Peyer's patch (tissue), 4 donors: ENCODE results near the gene PMM2.

Experiments
- POLR2A ChIP-seq, 2 donors: fragments of 450-650 bp; IDR thresholded peaks; one replicate each; pipeline ENCODE4 v1.5.1; 2017; ENCODE audit warnings: antibody characterized with exemption in 2 of 2, mild to moderate bottlenecking in 2 of 2, moderate library complexity in 2 of 2
- TF ChIP-seq, protein P1 (sequence below), 6 experiments: fragments of 450-650 bp in 4 of 6; fragments of 200-600 bp in 2 of 6; sonication (generic) in 1 of 6; IDR thresholded peaks; one replicate each; pipeline ENCODE4 v1.5.1; 2017 to 2019; ENCODE audit warnings: antibody characterized with exemption in 6 of 6, mild to moderate bottlenecking in 3 of 6, moderate library complexity in 1 of 6

DNA sequence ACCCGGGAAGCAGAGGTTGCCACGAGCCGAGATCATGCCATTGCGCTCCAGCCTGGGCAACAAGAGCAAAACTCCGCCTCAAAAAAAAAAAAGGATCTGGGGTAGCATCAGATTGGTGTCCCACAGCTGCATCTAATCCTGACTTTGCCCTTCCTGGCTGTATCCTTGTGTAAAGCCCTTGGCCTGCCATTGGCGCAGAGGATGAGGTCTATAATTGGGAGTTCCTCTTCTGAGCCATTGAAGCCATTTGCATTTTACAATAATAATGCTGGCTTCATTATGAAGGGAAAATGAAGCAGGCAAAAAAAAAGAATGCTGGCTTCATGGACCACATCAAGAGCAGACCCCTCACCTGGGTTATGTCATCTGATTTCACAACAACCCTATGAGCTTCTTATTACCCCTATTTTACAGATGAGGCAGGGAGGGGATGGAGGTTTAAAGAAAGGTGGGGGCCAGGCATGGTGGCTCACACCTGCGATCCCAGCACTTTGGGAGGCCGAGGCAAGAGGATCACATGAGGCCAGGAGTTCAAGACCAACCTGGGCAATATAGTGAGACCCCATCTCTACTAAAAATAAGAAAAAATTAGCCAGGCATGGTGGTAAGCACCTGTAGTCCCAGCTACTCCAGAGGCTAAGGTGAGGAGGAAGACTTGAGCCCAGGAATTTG, 83.3 kb downstream of the PMM2 start:
- TF ChIP-seq, protein P1, sequence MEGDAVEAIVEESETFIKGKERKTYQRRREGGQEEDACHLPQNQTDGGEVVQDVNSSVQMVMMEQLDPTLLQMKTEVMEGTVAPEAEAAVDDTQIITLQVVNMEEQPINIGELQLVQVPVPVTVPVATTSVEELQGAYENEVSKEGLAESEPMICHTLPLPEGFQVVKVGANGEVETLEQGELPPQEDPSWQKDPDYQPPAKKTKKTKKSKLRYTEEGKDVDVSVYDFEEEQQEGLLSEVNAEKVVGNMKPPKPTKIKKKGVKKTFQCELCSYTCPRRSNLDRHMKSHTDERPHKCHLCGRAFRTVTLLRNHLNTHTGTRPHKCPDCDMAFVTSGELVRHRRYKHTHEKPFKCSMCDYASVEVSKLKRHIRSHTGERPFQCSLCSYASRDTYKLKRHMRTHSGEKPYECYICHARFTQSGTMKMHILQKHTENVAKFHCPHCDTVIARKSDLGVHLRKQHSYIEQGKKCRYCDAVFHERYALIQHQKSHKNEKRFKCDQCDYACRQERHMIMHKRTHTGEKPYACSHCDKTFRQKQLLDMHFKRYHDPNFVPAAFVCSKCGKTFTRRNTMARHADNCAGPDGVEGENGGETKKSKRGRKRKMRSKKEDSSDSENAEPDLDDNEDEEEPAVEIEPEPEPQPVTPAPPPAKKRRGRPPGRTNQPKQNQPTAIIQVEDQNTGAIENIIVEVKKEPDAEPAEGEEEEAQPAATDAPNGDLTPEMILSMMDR (IDR thresholded peaks at IDR 0.05), result no peak
- TF ChIP-seq POLR2A (IDR thresholded peaks at IDR 0.05), result no peak
